Activated naive CD4-positive, alpha-beta T cell treated with Interleukin-2 at 50 U/mL for 16 hours (primary cell): Measurements from ENCODE around the gene PWWP2B.

ENCODE experiments used
- DNase-seq: peaks from one replicate; pipeline ENCODE4 v3.0.0-alpha.2; 2020

Gene PWWP2B

GRCh38 chr10:132395704-132396493, 1.1 kb upstream of the PWWP2B start:
- DNase-seq: no peak

GRCh38 chr10:132396494-132397035, 435 bp upstream of the PWWP2B start:
- DNase-seq: peak; percentile 64

- peak; percentile 47 for DNase-seq
These were observed 918 bp downstream of the PWWP2B start for GRCh38 chr10:132397671-132398565.

- DNase-seq: no peak
These were observed 1.6 kb downstream of the PWWP2B start for GRCh38 chr10:132398566-132398991.

- DNase-seq: no peak
These were observed 2.4 kb downstream of the PWWP2B start for GRCh38 chr10:132399117-132400035.

- DNase-seq: no peak
These were observed 3.1 kb downstream of the PWWP2B start for GRCh38 chr10:132400041-132400546.

- no peak for DNase-seq
These were observed 3.6 kb downstream of the PWWP2B start for GRCh38 chr10:132400547-132401151.

GRCh38 chr10:132401401-132402118, 4.6 kb downstream of the PWWP2B start:
- no peak for DNase-seq

GRCh38 chr10:132402781-132403241, 5.8 kb downstream of the PWWP2B start:
- DNase-seq: no peak

GRCh38 chr10:132403511-132404168, 6.6 kb downstream of the PWWP2B start:
- DNase-seq: no peak

- no peak for DNase-seq
These were observed 7.3 kb downstream of the PWWP2B start for GRCh38 chr10:132404169-132404880.

GRCh38 chr10:132404911-132405462, 8.0 kb downstream of the PWWP2B start:
- no peak for DNase-seq

GRCh38 chr10:132405463-132405991, 8.5 kb downstream of the PWWP2B start:
- DNase-seq: no peak

GRCh38 chr10:132406181-132406580, 9.2 kb downstream of the PWWP2B start:
- DNase-seq: no peak

- no peak for DNase-seq
These were observed 9.8 kb downstream of the PWWP2B start for GRCh38 chr10:132406750-132407149.

GRCh38 chr10:132407243-132407746, 10.3 kb downstream of the PWWP2B start:
- DNase-seq: no peak

GRCh38 chr10:132407846-132408278, 10.9 kb downstream of the PWWP2B start:
- no peak for DNase-seq

- DNase-seq: no peak
These were observed 11.4 kb downstream of the PWWP2B start for GRCh38 chr10:132408367-132408781.
